Activated naive CD4-positive, alpha-beta T cell treated with anti-CD3 and anti-CD28 coated beads for 36 hours (primary cell): Measurements from ENCODE around the gene IL12RB2. TPM values are rescaled to one million over a fixed set of nuclear protein-coding genes. Genes with fewer than 3 reads are reported as not detected.

ENCODE experiments used
- CTCF ChIA-PET: fragments of 350-600 bp; sonication (Branson Sonifier 250); formaldehyde crosslinking; loops from one replicate; lab custom pipeline; 2021; ENCODE audit warnings: antibody characterized with exemption; lab: Charles Lee
- DNase-seq: peaks from one replicate; pipeline ENCODE4 v3.0.0-alpha.2; 2020
- H3K27ac Mint-ChIP-seq: one replicate; pipeline ENCODE4 v1.8.0; 2021; ENCODE audit warnings: mild to moderate bottlenecking, mixed read lengths
- H3K27me3 Mint-ChIP-seq: one replicate; pipeline ENCODE4 v1.8.0; 2021; ENCODE audit warnings: low read depth, mixed read lengths
- H3K36me3 Mint-ChIP-seq: one replicate; pipeline ENCODE4 v1.8.0; 2021; ENCODE audit warnings: low read depth, mixed read lengths
- H3K4me1 Mint-ChIP-seq: one replicate; pipeline ENCODE4 v1.8.0; 2021; ENCODE audit warnings: low read depth, mixed read lengths
- H3K4me3 Mint-ChIP-seq: one replicate; pipeline ENCODE4 v1.8.0; 2021; ENCODE audit warnings: mild to moderate bottlenecking, moderate library complexity, mixed read lengths
- H3K9me3 Mint-ChIP-seq: one replicate; pipeline ENCODE4 v1.8.0; 2021; ENCODE audit warnings: mixed read lengths
- intact Hi-C: fragments of 100-400 bp; cut with micrococcal nuclease; formaldehyde crosslinking; loops from one replicate; pipeline ENCODE4 v1.15.1; 2023
- total RNA-seq, 2 experiments: library from RNA; stranded (reverse); gene quantifications; one replicate each; pipeline ENCODE4 v1.2.3, GENCODE V29; 2021

IL12RB2 gene
- total RNA-seq, result 10 to 100 TPM; 76.5 to 82.9 TPM

GRCh38 chr1:67307251-67308060 is at the start of gene IL12RB2:
Gene IL12RB2, plus strand, starts transcription at chr1:67307873. Its CDS starts 12,496 bp downstream, at chr1:67320369.
- Mint-ChIP-seq H3K4me1 (peaks cover 44% of the 10 kb centered on the region), H3K4me3 (peak within 1 kb of the TSS; percentile 95), H3K9me3 (no peaks in the 10 kb centered on the region), H3K27me3 (no peaks in the 10 kb centered on the region), H3K27ac (peak within 1 kb of the TSS; percentile 97), H3K36me3 (peaks cover 43% of the 10 kb centered on the region)
- peak; percentile 72 for DNase-seq
- CTCF ChIA-PET, result interaction anchor here (0.9 to 1.2 kb wide), 2 partner anchors 26 to 193 kb away, joined by 3 to 4 read pairs; no protein-coding TSS in a partner anchor
- intact Hi-C loops, result no loop called here

GRCh38 chr1:67261680-67262079 is 46.0 kb upstream of the IL12RB2 start:
- peaks cover 26% of the 10 kb centered on the region for H3K4me1 Mint-ChIP-seq
- no peak overlapping the region for H3K27ac Mint-ChIP-seq
- peak; percentile 68 for DNase-seq
- CTCF ChIA-PET, result interaction anchor here (0.5 to 1.7 kb wide), 15 partner anchors 10 to 955 kb away, joined by 3 to 8 read pairs (median 3); no protein-coding TSS in a partner anchor
- H3K4me3 Mint-ChIP-seq, result no peak overlapping the region
- no peaks in the 10 kb centered on the region for H3K9me3 Mint-ChIP-seq
- intact Hi-C loops, result loop anchor here (1.0 to 2.0 kb wide), 3 partner anchors 13 to 72 kb away; no protein-coding TSS in a partner anchor
- peaks cover 3% of the 10 kb centered on the region for H3K36me3 Mint-ChIP-seq
- no peaks in the 10 kb centered on the region for H3K27me3 Mint-ChIP-seq

GRCh38 chr1:67262735-67263134 is 44.9 kb upstream of the IL12RB2 start:
- H3K27ac Mint-ChIP-seq, result no peak overlapping the region
- H3K27me3 Mint-ChIP-seq, result no peaks in the 10 kb centered on the region
- H3K36me3 Mint-ChIP-seq, result no peaks in the 10 kb centered on the region
- no peak overlapping the region for H3K4me3 Mint-ChIP-seq
- intact Hi-C loops, result no loop called here
- H3K4me1 Mint-ChIP-seq, result peaks cover 26% of the 10 kb centered on the region
- no peaks in the 10 kb centered on the region for H3K9me3 Mint-ChIP-seq
- DNase-seq, result no peak
- CTCF ChIA-PET, result interaction anchor here (0.6 to 1.7 kb wide), 10 partner anchors 9 to 114 kb away, joined by 3 to 8 read pairs (median 4); no protein-coding TSS in a partner anchor

- Mint-ChIP-seq H3K4me1 (peaks cover 26% of the 10 kb centered on the region), H3K27me3 (no peaks in the 10 kb centered on the region), H3K36me3 (no peaks in the 10 kb centered on the region), H3K9me3 (no peaks in the 10 kb centered on the region), H3K4me3 (no peak overlapping the region), H3K27ac (no peak overlapping the region)
- no peak for DNase-seq
- intact Hi-C loops, result no loop called here
- CTCF ChIA-PET, result interaction anchor here (0.6 kb wide), 2 partner anchors 22 to 94 kb away, joined by 3 to 6 read pairs; no protein-coding TSS in a partner anchor
These were observed 43.5 kb upstream of the IL12RB2 start for GRCh38 chr1:67264152-67264551.

- Mint-ChIP-seq H3K27me3 (no peaks in the 10 kb centered on the region), H3K27ac (peak overlapping the region; percentile 56), H3K4me3 (no peak overlapping the region), H3K36me3 (peaks cover 3% of the 10 kb centered on the region), H3K9me3 (no peaks in the 10 kb centered on the region), H3K4me1 (peaks cover 26% of the 10 kb centered on the region)
- CTCF ChIA-PET, result no interaction called here
- intact Hi-C loops, result no loop called here
- no peak for DNase-seq
These were observed 42.8 kb upstream of the IL12RB2 start for GRCh38 chr1:67264899-67265298.

- H3K36me3 Mint-ChIP-seq, result peaks cover 37% of the 10 kb centered on the region
- DNase-seq, result no peak
- H3K4me1 Mint-ChIP-seq, result peaks cover 43% of the 10 kb centered on the region
- no peaks in the 10 kb centered on the region for H3K27me3 Mint-ChIP-seq
- intact Hi-C loops, result no loop called here
- no peak overlapping the region for H3K4me3 Mint-ChIP-seq
- CTCF ChIA-PET, result no interaction called here
- H3K27ac Mint-ChIP-seq, result no peak overlapping the region
- peaks cover 20% of the 10 kb centered on the region for H3K9me3 Mint-ChIP-seq
These were observed 38.6 kb upstream of the IL12RB2 start for GRCh38 chr1:67269061-67269460.

- Mint-ChIP-seq H3K9me3 (peaks cover 23% of the 10 kb centered on the region), H3K27me3 (no peaks in the 10 kb centered on the region), H3K27ac (peak overlapping the region; percentile 2), H3K4me3 (no peak overlapping the region), H3K36me3 (peaks cover 42% of the 10 kb centered on the region), H3K4me1 (peaks cover 45% of the 10 kb centered on the region)
- intact Hi-C loops, result loop anchor here (5.0 kb wide), 2 partner anchors 338 to 898 kb away; no protein-coding TSS in a partner anchor
- CTCF ChIA-PET, result interaction anchor here (1.2 to 3.0 kb wide), 2 partner anchors 10 to 56 kb away, joined by 3 to 9 read pairs; no protein-coding TSS in a partner anchor
- peak; percentile 48 for DNase-seq
These were observed 37.1 kb upstream of the IL12RB2 start for GRCh38 chr1:67270541-67270940.

GRCh38 chr1:67273591-67273990 is 34.1 kb upstream of the IL12RB2 start:
- Mint-ChIP-seq H3K27me3 (no peaks in the 10 kb centered on the region), H3K4me1 (peaks cover 55% of the 10 kb centered on the region), H3K27ac (peak overlapping the region; percentile 90), H3K9me3 (peaks cover 35% of the 10 kb centered on the region), H3K36me3 (peaks cover 56% of the 10 kb centered on the region), H3K4me3 (no peak overlapping the region)
- DNase-seq, result no peak
- intact Hi-C loops, result loop anchor here (5.0 kb wide), 2 partner anchors 341 to 901 kb away; no protein-coding TSS in a partner anchor
- CTCF ChIA-PET, result interaction anchor here (1.0 to 3.5 kb wide), 6 partner anchors 11 to 124 kb away, joined by 3 to 24 read pairs (median 4); no protein-coding TSS in a partner anchor

GRCh38 chr1:67274623-67275325 is 32.9 kb upstream of the IL12RB2 start:
- peak; percentile 55 for DNase-seq
- Mint-ChIP-seq H3K27me3 (no peaks in the 10 kb centered on the region), H3K4me1 (peaks cover 55% of the 10 kb centered on the region), H3K27ac (peak overlapping the region; percentile 90), H3K4me3 (no peak overlapping the region), H3K9me3 (peaks cover 35% of the 10 kb centered on the region), H3K36me3 (peaks cover 54% of the 10 kb centered on the region)
- CTCF ChIA-PET, result interaction anchor here (0.6 to 3.5 kb wide), 13 partner anchors 10 to 408 kb away, joined by 3 to 24 read pairs (median 4); no protein-coding TSS in a partner anchor
- intact Hi-C loops, result loop anchor here (1.0 to 5.0 kb wide), 16 partner anchors 12 to 991 kb away; partner anchors contain the start of gene GADD45A

GRCh38 chr1:67280696-67281095 is 27.0 kb upstream of the IL12RB2 start:
- intact Hi-C loops, result no loop called here
- no peak for DNase-seq
- no peaks in the 10 kb centered on the region for H3K27me3 Mint-ChIP-seq
- H3K4me1 Mint-ChIP-seq, result peaks cover 33% of the 10 kb centered on the region
- no peak overlapping the region for H3K4me3 Mint-ChIP-seq
- peaks cover 13% of the 10 kb centered on the region for H3K36me3 Mint-ChIP-seq
- no peak overlapping the region for H3K27ac Mint-ChIP-seq
- H3K9me3 Mint-ChIP-seq, result peaks cover 10% of the 10 kb centered on the region
- CTCF ChIA-PET, result interaction anchor here (1.4 kb wide), 1 partner anchor 30 kb away, joined by 3 read pairs; no protein-coding TSS in a partner anchor

- H3K9me3 Mint-ChIP-seq, result peaks cover 6% of the 10 kb centered on the region
- peaks cover 33% of the 10 kb centered on the region for H3K4me1 Mint-ChIP-seq
- no peak for DNase-seq
- H3K4me3 Mint-ChIP-seq, result no peak overlapping the region
- intact Hi-C loops, result no loop called here
- H3K27me3 Mint-ChIP-seq, result no peaks in the 10 kb centered on the region
- CTCF ChIA-PET, result interaction anchor here (1.4 kb wide), 1 partner anchor 30 kb away, joined by 3 read pairs; no protein-coding TSS in a partner anchor
- peaks cover 7% of the 10 kb centered on the region for H3K36me3 Mint-ChIP-seq
- H3K27ac Mint-ChIP-seq, result no peak overlapping the region
These were observed 26.4 kb upstream of the IL12RB2 start for GRCh38 chr1:67281244-67281643.
